Measurements from ENCODE around the gene COL24A1.

COL24A1 gene

GRCh38 chr1:85892366-85892765, 264.2 kb downstream of the COL24A1 start:
- Histone ChIP-seq H3K9me3 (ENCODE audit: severe bottlenecking) (no peaks in the 10 kb centered on the region), H3K4me3 (ENCODE audit: low read depth, low read length) (no peak overlapping the region), H3K36me3 (no peaks in the 10 kb centered on the region), H3K27ac (no peak overlapping the region), H3K27me3 (ENCODE audit: insufficient read depth, low read depth, severe bottlenecking) (no peaks in the 10 kb centered on the region)
- no peak for DNase-seq
- no peak for TF ChIP-seq CTCF (IDR thresholded peaks at IDR 0.05; ENCODE audit: low read depth, low read length)

GRCh38 chr1:85889870-85890269, 266.7 kb downstream of the COL24A1 start:
- no peaks in the 10 kb centered on the region for H3K36me3 ChIP-seq
- DNase-seq: no peak
- no peak overlapping the region for H3K27ac ChIP-seq
- no peak overlapping the region for H3K4me3 ChIP-seq (ENCODE audit: low read depth, low read length)
- H3K9me3 ChIP-seq (ENCODE audit: severe bottlenecking): no peaks in the 10 kb centered on the region
- no peaks in the 10 kb centered on the region for H3K27me3 ChIP-seq (ENCODE audit: insufficient read depth, low read depth, severe bottlenecking)
- no peak for TF ChIP-seq CTCF (IDR thresholded peaks at IDR 0.05; ENCODE audit: low read depth, low read length)

GRCh38 chr1:85888921-85889320, 267.7 kb downstream of the COL24A1 start:
- H3K36me3 ChIP-seq: no peaks in the 10 kb centered on the region
- H3K27ac ChIP-seq: no peak overlapping the region
- no peak overlapping the region for H3K4me3 ChIP-seq (ENCODE audit: low read depth, low read length)
- no peak for TF ChIP-seq CTCF (IDR thresholded peaks at IDR 0.05; ENCODE audit: low read depth, low read length)
- DNase-seq: no peak
- H3K27me3 ChIP-seq (ENCODE audit: insufficient read depth, low read depth, severe bottlenecking): no peaks in the 10 kb centered on the region
- H3K9me3 ChIP-seq (ENCODE audit: severe bottlenecking): no peaks in the 10 kb centered on the region

- no peak for TF ChIP-seq CTCF (IDR thresholded peaks at IDR 0.05; ENCODE audit: low read depth, low read length)
- H3K27me3 ChIP-seq (ENCODE audit: insufficient read depth, low read depth, severe bottlenecking): no peaks in the 10 kb centered on the region
- no peak overlapping the region for H3K4me3 ChIP-seq (ENCODE audit: low read depth, low read length)
- no peak for DNase-seq
- no peaks in the 10 kb centered on the region for H3K36me3 ChIP-seq
- no peak overlapping the region for H3K27ac ChIP-seq
- H3K9me3 ChIP-seq (ENCODE audit: severe bottlenecking): no peaks in the 10 kb centered on the region
Measured at GRCh38 chr1:85884372-85885035, 272.1 kb downstream of the COL24A1 start.

- no peak overlapping the region for H3K4me3 ChIP-seq (ENCODE audit: low read depth, low read length)
- no peak for DNase-seq
- no peak for TF ChIP-seq CTCF (IDR thresholded peaks at IDR 0.05; ENCODE audit: low read depth, low read length)
- H3K27me3 ChIP-seq (ENCODE audit: insufficient read depth, low read depth, severe bottlenecking): no peaks in the 10 kb centered on the region
- no peaks in the 10 kb centered on the region for H3K9me3 ChIP-seq (ENCODE audit: severe bottlenecking)
- H3K36me3 ChIP-seq: no peaks in the 10 kb centered on the region
- no peak overlapping the region for H3K27ac ChIP-seq
Measured at GRCh38 chr1:85867189-85867588, 289.4 kb downstream of the COL24A1 start.

GRCh38 chr1:85865213-85865612, 291.4 kb downstream of the COL24A1 start:
- no peak for DNase-seq
- TF ChIP-seq CTCF (IDR thresholded peaks at IDR 0.05; ENCODE audit: low read depth, low read length): no peak
- H3K27me3 ChIP-seq (ENCODE audit: insufficient read depth, low read depth, severe bottlenecking): no peaks in the 10 kb centered on the region
- no peak overlapping the region for H3K27ac ChIP-seq
- no peaks in the 10 kb centered on the region for H3K9me3 ChIP-seq (ENCODE audit: severe bottlenecking)
- H3K36me3 ChIP-seq: no peaks in the 10 kb centered on the region
- H3K4me3 ChIP-seq (ENCODE audit: low read depth, low read length): no peak overlapping the region

All from WERI-Rb-1 (cell line).